ENCODE results near the gene ESR1.
A peak's percentile ranks its signal among the peaks of the same experiment; 100 is the strongest.

Gene ESR1
- total RNA-seq: 1.1 reads per million

- no peak for DNase-seq
These were observed at the start of gene ESR1 for GRCh38 chr6:151807513-151808370. ESR1 (plus strand) TSS chr6:151807682; CDS start chr6:151807913, 231 bp downstream.

- no peak for DNase-seq
These were observed 47.0 kb upstream of the ESR1 start for GRCh38 chr6:151760486-151760885.

GRCh38 chr6:151761851-151762250 lies 45.6 kb upstream of the ESR1 start:
- no peak for DNase-seq

GRCh38 chr6:151762817-151763216 lies 44.7 kb upstream of the ESR1 start:
- no peak for DNase-seq

- no peak for DNase-seq
These were observed 44.2 kb upstream of the ESR1 start for GRCh38 chr6:151763303-151763702.

GRCh38 chr6:151763938-151764680 lies 43.4 kb upstream of the ESR1 start:
- DNase-seq: no peak

GRCh38 chr6:151765444-151765886 lies 42.0 kb upstream of the ESR1 start:
- DNase-seq: peak; percentile 8

GRCh38 chr6:151772446-151772845 lies 35.0 kb upstream of the ESR1 start:
- DNase-seq: no peak

GRCh38 chr6:151773382-151773781 lies 34.1 kb upstream of the ESR1 start:
- no peak for DNase-seq

- no peak for DNase-seq
These were observed 24.9 kb upstream of the ESR1 start for GRCh38 chr6:151782560-151782959.

- no peak for DNase-seq
These were observed 23.8 kb upstream of the ESR1 start for GRCh38 chr6:151783692-151784091.

GRCh38 chr6:151784441-151785214 lies 22.9 kb upstream of the ESR1 start:
- DNase-seq: no peak

GRCh38 chr6:151796842-151797530 lies 10.5 kb upstream of the ESR1 start:
- no peak for DNase-seq

- no peak for DNase-seq
These were observed 3.7 kb upstream of the ESR1 start for GRCh38 chr6:151803743-151804142.

- no peak for DNase-seq
These were observed 2.7 kb upstream of the ESR1 start for GRCh38 chr6:151804585-151805285.

- DNase-seq: no peak
These were observed 2.1 kb upstream of the ESR1 start for GRCh38 chr6:151805286-151805840.

GRCh38 chr6:151806757-151807512 lies 547 bp upstream of the ESR1 start:
- DNase-seq: no peak

GRCh38 chr6:151808371-151809241 lies 1.1 kb downstream of the ESR1 start:
- no peak for DNase-seq

GRCh38 chr6:151811081-151811480 lies 3.6 kb downstream of the ESR1 start:
- no peak for DNase-seq

GRCh38 chr6:151813858-151814257 lies 6.4 kb downstream of the ESR1 start:
- no peak for DNase-seq
